H9 (cell line): ENCODE results near the gene CD164. TPM values are rescaled to one million over a fixed set of nuclear protein-coding genes. Genes with fewer than 3 reads are reported as not detected.

Experiments
- DNase-seq: peaks from one replicate; pipeline ENCODE4 v3.0.0-alpha.2; 2017
- H2AFZ ChIP-seq: one replicate; pipeline ENCODE4 v1.6.1; 2013; ENCODE audit warnings: mild to moderate bottlenecking, low read length, control low read depth, moderate library complexity
- H2AK5ac ChIP-seq: 2 replicates; pipeline ENCODE4 v1.6.1; 2013; ENCODE audit warnings: low read length, control low read depth, mixed read lengths; ENCODE audit not compliant: insufficient read length
- H2BK120ac ChIP-seq: one replicate; pipeline ENCODE4 v1.6.1; 2013; ENCODE audit warnings: low read depth, mild to moderate bottlenecking, low read length, control low read depth, inconsistent platforms; ENCODE audit not compliant: poor library complexity, severe bottlenecking
- H2BK12ac ChIP-seq: 2 replicates; pipeline ENCODE4 v1.6.1; 2013; ENCODE audit warnings: low read length, control low read depth, mixed read lengths, low read depth; ENCODE audit not compliant: insufficient read length
- H2BK15ac ChIP-seq: 2 replicates; pipeline ENCODE4 v1.6.1; 2013; ENCODE audit warnings: low read depth, low read length, control low read depth
- H2BK20ac ChIP-seq: one replicate; pipeline ENCODE4 v1.6.1; 2013; ENCODE audit warnings: low read depth, mild to moderate bottlenecking, low read length, control low read depth, inconsistent platforms; ENCODE audit not compliant: poor library complexity, severe bottlenecking
- H2BK5ac ChIP-seq: 2 replicates; pipeline ENCODE4 v1.6.1; 2013; ENCODE audit warnings: low read length, control low read depth, mixed read lengths; ENCODE audit not compliant: insufficient read length
- H3K14ac ChIP-seq: 2 replicates; pipeline ENCODE4 v1.6.1; 2013; ENCODE audit warnings: low read length, control low read depth; ENCODE audit not compliant: insufficient read depth
- H3K18ac ChIP-seq: 2 replicates; pipeline ENCODE4 v1.6.1; 2013; ENCODE audit warnings: low read depth, mild to moderate bottlenecking, mixed read lengths, low read length, control low read depth; ENCODE audit not compliant: insufficient read length
- H3K23ac ChIP-seq: 2 replicates; pipeline ENCODE4 v1.6.1; 2013; ENCODE audit warnings: low read length, control low read depth, mixed read lengths, low read depth; ENCODE audit not compliant: insufficient read length
- H3K23me2 ChIP-seq: 2 replicates; pipeline ENCODE4 v1.6.1; 2013; ENCODE audit warnings: low read depth, mild to moderate bottlenecking, mixed read lengths, low read length, control low read depth; ENCODE audit not compliant: insufficient read length, poor library complexity, severe bottlenecking
- H3K27ac ChIP-seq: 2 replicates; pipeline ENCODE4 v1.5.1; 2013; ENCODE audit warnings: low read length, control low read depth, mixed read lengths, low read depth; ENCODE audit not compliant: insufficient read length
- H3K27me3 ChIP-seq: 2 replicates; pipeline ENCODE4 v1.6.1; 2013; ENCODE audit warnings: low read length, control low read depth, inconsistent platforms; ENCODE audit not compliant: insufficient read depth
- H3K4ac ChIP-seq: 2 replicates; pipeline ENCODE4 v1.6.1; 2013; ENCODE audit warnings: low read depth, mild to moderate bottlenecking, control low read depth, inconsistent platforms, low read length, moderate library complexity
- H3K4me1 ChIP-seq: 2 replicates; pipeline ENCODE4 v1.6.1; 2013; ENCODE audit warnings: low read length, control low read depth, inconsistent platforms; ENCODE audit not compliant: insufficient read depth
- H3K4me2 ChIP-seq: 2 replicates; pipeline ENCODE4 v1.6.1; 2013; ENCODE audit warnings: low read length, control low read depth, mixed read lengths; ENCODE audit not compliant: insufficient read length, insufficient read depth
- H3K56ac ChIP-seq: 2 replicates; pipeline ENCODE4 v1.6.1; 2013; ENCODE audit warnings: low read depth, mild to moderate bottlenecking, mixed read lengths, low read length, control low read depth; ENCODE audit not compliant: insufficient read length
- H3K79me1 ChIP-seq: 2 replicates; pipeline ENCODE4 v1.6.1; 2013; ENCODE audit warnings: low read depth, mild to moderate bottlenecking, moderate library complexity, low read length, control low read depth, inconsistent platforms; ENCODE audit not compliant: insufficient read depth, poor library complexity, severe bottlenecking
- H3K79me2 ChIP-seq: 2 replicates; pipeline ENCODE4 v1.6.1; 2013; ENCODE audit warnings: low read length, control low read depth, inconsistent platforms; ENCODE audit not compliant: insufficient read depth
- H3K9ac ChIP-seq: 2 replicates; pipeline ENCODE4 v1.6.1; 2013; ENCODE audit warnings: low read length, control low read depth, mixed read lengths; ENCODE audit not compliant: insufficient read length; ENCODE audit errors: extremely low read depth
- H3K9me3 ChIP-seq: one replicate; pipeline ENCODE4 v1.6.1; 2013; ENCODE audit warnings: low read depth, low read length, inconsistent platforms; ENCODE audit not compliant: control insufficient read depth
- H3T11ph ChIP-seq: one replicate; pipeline ENCODE4 v1.6.1; 2013; ENCODE audit warnings: mild to moderate bottlenecking, low read length, control low read depth, inconsistent platforms
- H4K20me1 ChIP-seq: one replicate; pipeline ENCODE4 v1.6.1; 2013; ENCODE audit not compliant: control insufficient read depth, insufficient read length, insufficient read depth
- H4K5ac ChIP-seq: 2 replicates; pipeline ENCODE4 v1.6.1; 2013; ENCODE audit warnings: low read depth, mild to moderate bottlenecking, mixed read lengths, low read length, control low read depth; ENCODE audit not compliant: insufficient read length
- H4K8ac ChIP-seq: replicated peaks from 2 replicates; pipeline ENCODE4 v1.6.1; 2013; ENCODE audit warnings: low read length, control low read depth, mixed read lengths, low read depth; ENCODE audit not compliant: insufficient read length
- H4K91ac ChIP-seq: 2 replicates; pipeline ENCODE4 v1.6.1; 2013; ENCODE audit warnings: low read depth, mild to moderate bottlenecking, moderate library complexity, mixed read lengths, low read length, control low read depth; ENCODE audit not compliant: insufficient read length
- H3K27ac Mint-ChIP-seq, 3 experiments: 2 replicates in 2 of 3; 3 replicates in 1 of 3; pipeline ENCODE4 v1.8.0; 2020 to 2021; ENCODE audit warnings: mixed read lengths in 3 of 3, mild to moderate bottlenecking in 1 of 3, moderate library complexity in 1 of 3
- H3K27me3 Mint-ChIP-seq: 2 replicates; pipeline ENCODE4 v1.8.0; 2021; ENCODE audit warnings: low read depth, mild to moderate bottlenecking, moderate library complexity, mixed read lengths
- H3K36me3 Mint-ChIP-seq, 3 experiments: 2 replicates in 2 of 3; 3 replicates in 1 of 3; pipeline ENCODE4 v1.8.0; 2020 to 2021; ENCODE audit warnings: low read depth in 3 of 3, mixed read lengths in 3 of 3; ENCODE audit not compliant: insufficient read depth in 1 of 3
- H3K4me1 Mint-ChIP-seq, 2 experiments: 2 replicates each; pipeline ENCODE4 v1.8.0; 2020; ENCODE audit warnings: mixed read lengths in 2 of 2
- H3K4me3 Mint-ChIP-seq, 2 experiments: 2 replicates in 1 of 2; 3 replicates in 1 of 2; pipeline ENCODE4 v1.8.0; 2020 to 2021; ENCODE audit warnings: mild to moderate bottlenecking in 2 of 2, mixed read lengths in 2 of 2, moderate library complexity in 1 of 2
- H3K9me3 Mint-ChIP-seq, 2 experiments: 2 replicates in 1 of 2; 3 replicates in 1 of 2; pipeline ENCODE4 v1.8.0; 2020; ENCODE audit warnings: mild to moderate bottlenecking in 2 of 2, mixed read lengths in 2 of 2, moderate library complexity in 1 of 2
- CTCF ChIP-seq: fragments of 200-600 bp; sonication (generic); conservative IDR thresholded peaks from 3 replicates; pipeline ENCODE4 v1.8.0; 2021; ENCODE audit warnings: antibody characterized with exemption, mild to moderate bottlenecking
- WGBS: extraction: QIAGEN DNeasy Blood & Tissue Kit; methylation state at CpG from one replicate; pipeline ENCODE4 v1.1.7; 2013; ENCODE audit warnings: missing lambda C conversion rate, low lambda C conversion rate, mixed read lengths; ENCODE audit not compliant: insufficient read length; ENCODE audit errors: extremely low coverage; 5-methylcytosine and 5-hydroxymethylcytosine counted together
- total RNA-seq: library from RNA; stranded (reverse); gene quantifications from 2 replicates; pipeline ENCODE4 v1.2.1, GENCODE V29; 2021

CD164 gene
- total RNA-seq, 1 experiment from 2014 or later, result 130 TPM

DNA sequence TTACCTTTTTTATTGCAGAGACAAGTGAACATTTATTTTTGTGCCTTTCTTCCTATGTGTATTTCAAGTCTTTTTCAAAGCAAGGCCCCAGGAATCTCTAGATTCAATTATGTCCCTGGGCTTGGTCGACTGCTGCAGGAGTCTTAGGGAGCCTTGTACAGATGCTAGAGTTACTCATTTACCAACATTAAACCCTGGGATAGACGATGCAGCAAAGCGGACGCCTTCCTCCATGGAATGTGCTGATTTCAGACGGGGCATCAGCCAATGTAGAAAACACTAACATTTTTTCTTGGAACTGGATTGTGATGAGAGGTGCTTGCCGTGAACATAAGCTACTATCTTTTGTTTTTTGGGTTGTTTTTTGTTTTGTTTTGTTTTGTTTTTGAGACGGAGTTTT lies 55.9 kb downstream of the CD164 start:
- no peak overlapping the region for H2AK5ac ChIP-seq
- H3K9me3 ChIP-seq, result no peaks in the 10 kb centered on the region
- Mint-ChIP-seq H3K27ac (no peak overlapping the region), H3K4me1 (peaks cover 6 to 7% of the 10 kb centered on the region in 2 experiments), H3K9me3 (no peaks in the 10 kb centered on the region), H3K4me3 (no peak overlapping the region), H3K27me3 (no peaks in the 10 kb centered on the region; the same call in 1 of the 2 replicates), H3K36me3 (no peaks in the 10 kb centered on the region)
- no peak overlapping the region for H2BK120ac ChIP-seq
- H3K27me3 ChIP-seq, result no peaks in the 10 kb centered on the region; the same call in 1 of the 2 replicates
- no peak overlapping the region for H3K23ac ChIP-seq
- no peak for TF ChIP-seq CTCF
- H3K23me2 ChIP-seq, result no peaks in the 10 kb centered on the region
- H2BK15ac ChIP-seq, result no peak overlapping the region
- H2AFZ ChIP-seq, result no peak overlapping the region
- no peak overlapping the region for H4K91ac ChIP-seq
- WGBS, result no CpG with 5 or more reads among the region's 7 CpGs
- no peak overlapping the region for H3K27ac ChIP-seq
- H3K79me2 ChIP-seq, result no peaks in the 10 kb centered on the region
- no peak overlapping the region for H2BK12ac ChIP-seq
- H4K8ac ChIP-seq, result no peak overlapping the region
- no peak overlapping the region for H2BK5ac ChIP-seq
- no peak overlapping the region for H3K18ac ChIP-seq
- no peak overlapping the region for H3K4me2 ChIP-seq
- no peak overlapping the region for H3T11ph ChIP-seq
- no peak overlapping the region for H3K14ac ChIP-seq
- no peaks in the 10 kb centered on the region for H3K79me1 ChIP-seq
- H4K20me1 ChIP-seq, result no peaks in the 10 kb centered on the region
- no peak overlapping the region for H3K56ac ChIP-seq
- no peak for DNase-seq
- H3K9ac ChIP-seq, result no peak overlapping the region
- H4K5ac ChIP-seq, result no peak overlapping the region
- H2BK20ac ChIP-seq, result no peak overlapping the region
- no peak overlapping the region for H3K4ac ChIP-seq
- H3K4me1 ChIP-seq, result no peaks in the 10 kb centered on the region
